ENCODE data around the gene TSPAN6.

The TSPAN6 gene

DNA sequence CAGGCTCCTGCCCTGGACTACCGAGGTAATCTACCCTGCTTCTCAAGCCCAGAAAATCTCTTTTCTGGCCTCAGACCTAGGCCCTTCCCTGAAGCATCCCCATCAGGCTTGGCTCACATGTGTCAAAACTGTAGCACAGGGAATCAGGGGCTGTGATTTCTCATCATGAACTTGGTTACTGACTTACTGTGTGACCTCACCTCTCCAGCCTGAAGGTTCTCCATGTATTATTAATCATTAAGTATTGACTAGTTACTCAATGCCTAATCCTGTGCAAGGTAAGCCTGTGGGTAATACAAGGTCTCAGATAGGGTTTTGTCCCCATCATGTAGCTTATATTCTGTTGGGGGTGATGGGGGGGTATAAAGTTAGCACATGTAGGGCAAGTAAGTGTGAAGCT, 14.2 kb upstream of the TSPAN6 start:
- Histone ChIP-seq H3K36me3 (no peaks in the 10 kb centered on the region), H3K9me3 (ENCODE audit: severe bottlenecking) (no peaks in the 10 kb centered on the region), H3K4me3 (ENCODE audit: low read depth, low read length) (no peak overlapping the region), H3K27ac (no peak overlapping the region), H3K27me3 (ENCODE audit: insufficient read depth, low read depth, severe bottlenecking) (no peaks in the 10 kb centered on the region)
- TF ChIP-seq, protein P1, sequence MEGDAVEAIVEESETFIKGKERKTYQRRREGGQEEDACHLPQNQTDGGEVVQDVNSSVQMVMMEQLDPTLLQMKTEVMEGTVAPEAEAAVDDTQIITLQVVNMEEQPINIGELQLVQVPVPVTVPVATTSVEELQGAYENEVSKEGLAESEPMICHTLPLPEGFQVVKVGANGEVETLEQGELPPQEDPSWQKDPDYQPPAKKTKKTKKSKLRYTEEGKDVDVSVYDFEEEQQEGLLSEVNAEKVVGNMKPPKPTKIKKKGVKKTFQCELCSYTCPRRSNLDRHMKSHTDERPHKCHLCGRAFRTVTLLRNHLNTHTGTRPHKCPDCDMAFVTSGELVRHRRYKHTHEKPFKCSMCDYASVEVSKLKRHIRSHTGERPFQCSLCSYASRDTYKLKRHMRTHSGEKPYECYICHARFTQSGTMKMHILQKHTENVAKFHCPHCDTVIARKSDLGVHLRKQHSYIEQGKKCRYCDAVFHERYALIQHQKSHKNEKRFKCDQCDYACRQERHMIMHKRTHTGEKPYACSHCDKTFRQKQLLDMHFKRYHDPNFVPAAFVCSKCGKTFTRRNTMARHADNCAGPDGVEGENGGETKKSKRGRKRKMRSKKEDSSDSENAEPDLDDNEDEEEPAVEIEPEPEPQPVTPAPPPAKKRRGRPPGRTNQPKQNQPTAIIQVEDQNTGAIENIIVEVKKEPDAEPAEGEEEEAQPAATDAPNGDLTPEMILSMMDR (IDR thresholded peaks at IDR 0.05; ENCODE audit: low read depth, low read length), result no peak
- DNase-seq, result no peak

DNA sequence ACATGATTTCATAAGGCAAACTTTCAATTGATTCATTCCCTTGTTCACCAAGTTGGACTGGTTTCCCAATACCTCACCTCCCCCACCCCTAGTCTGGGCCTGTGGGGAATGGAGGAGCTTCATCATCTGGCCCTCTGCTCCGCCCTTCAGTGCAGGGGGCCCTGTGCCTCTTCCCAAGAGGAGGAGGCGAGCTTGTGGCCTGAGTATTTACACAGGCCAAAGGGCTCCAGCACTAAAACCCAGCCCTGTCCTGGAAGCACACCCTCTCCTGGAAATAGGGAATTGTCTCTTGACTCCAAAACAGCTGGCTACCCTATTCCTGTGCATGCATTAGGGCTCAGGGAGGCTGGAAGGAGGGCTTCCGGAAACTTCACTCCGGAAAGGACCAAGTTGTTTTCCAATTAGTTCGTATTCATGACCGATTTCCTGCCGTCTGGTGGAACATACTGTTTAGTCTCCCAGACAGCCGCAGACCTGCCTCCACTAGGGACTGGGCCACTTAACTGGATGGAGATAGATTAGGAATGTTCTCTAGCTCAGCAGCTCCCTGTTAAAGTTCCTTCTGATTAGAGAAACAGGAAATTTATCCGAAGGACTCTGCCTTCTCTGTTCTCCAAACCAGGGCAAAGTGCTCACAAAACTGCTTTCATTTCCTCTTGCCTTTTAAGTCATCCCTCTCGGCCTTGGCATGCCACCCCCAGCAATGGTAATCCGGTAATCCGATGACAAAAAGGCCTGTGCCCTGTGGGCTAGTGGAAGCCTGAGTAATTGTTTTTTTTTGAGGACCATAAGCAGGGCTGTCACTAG, 13.1 kb upstream of the TSPAN6 start:
- peak; percentile 58 for DNase-seq
- TF ChIP-seq, protein P1 (IDR thresholded peaks at IDR 0.05; ENCODE audit: low read depth, low read length), result no peak
- Histone ChIP-seq H3K4me3 (ENCODE audit: low read depth, low read length) (no peak overlapping the region), H3K27me3 (ENCODE audit: insufficient read depth, low read depth, severe bottlenecking) (no peaks in the 10 kb centered on the region), H3K9me3 (ENCODE audit: severe bottlenecking) (no peaks in the 10 kb centered on the region), H3K36me3 (no peaks in the 10 kb centered on the region), H3K27ac (0 out of 2 replicates have a peak overlapping the region, but pooled peaks have one; percentile 20)

DNA sequence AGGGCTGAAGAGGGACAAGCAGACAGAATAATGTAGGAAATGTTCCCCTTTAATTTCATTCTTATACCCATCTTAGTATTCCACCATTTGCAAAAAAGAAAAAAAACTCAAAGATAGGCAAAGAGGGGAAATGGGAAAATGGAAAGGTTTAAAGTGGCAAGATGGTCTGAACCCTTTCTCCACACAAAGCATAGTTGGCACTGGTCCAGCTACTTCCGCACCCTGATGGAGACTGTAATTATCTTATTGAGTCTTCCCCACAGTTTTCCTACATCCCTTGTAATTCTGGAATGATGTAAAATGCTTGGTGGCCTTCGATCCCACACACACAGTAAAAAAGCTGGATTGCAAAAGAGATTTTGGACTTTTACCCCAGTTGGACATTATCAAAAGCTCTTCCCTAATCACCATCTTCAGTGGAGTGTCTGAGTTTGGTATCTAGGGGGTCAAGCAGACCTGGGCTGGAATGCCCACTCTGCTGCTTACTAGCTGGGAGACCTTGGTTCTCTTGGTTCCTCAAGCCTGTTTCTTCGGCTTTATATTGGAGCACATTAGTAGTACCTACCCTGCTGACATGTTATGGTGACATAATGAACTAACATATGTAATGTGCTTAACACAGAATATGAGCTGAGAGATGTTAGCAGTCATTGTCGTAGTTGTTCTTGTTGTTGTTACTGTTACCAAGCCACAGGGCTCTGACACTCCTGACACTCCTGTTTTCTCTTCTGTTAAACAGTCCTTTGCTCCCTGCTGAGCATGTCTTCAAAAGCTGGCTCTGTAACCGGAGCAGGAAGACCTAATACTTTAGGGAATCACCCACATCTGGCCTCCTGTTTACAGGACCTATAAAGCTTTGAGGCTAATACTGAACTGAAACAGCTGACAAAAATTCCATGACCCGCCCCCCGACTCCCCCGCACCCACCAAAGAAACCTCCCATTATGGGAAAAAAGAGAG, 12.1 kb upstream of the TSPAN6 start:
- Histone ChIP-seq H3K9me3 (ENCODE audit: severe bottlenecking) (no peaks in the 10 kb centered on the region), H3K36me3 (no peaks in the 10 kb centered on the region), H3K27ac (no peak overlapping the region), H3K27me3 (ENCODE audit: insufficient read depth, low read depth, severe bottlenecking) (no peaks in the 10 kb centered on the region), H3K4me3 (ENCODE audit: low read depth, low read length) (no peak overlapping the region)
- TF ChIP-seq, protein P1 (IDR thresholded peaks at IDR 0.05; ENCODE audit: low read depth, low read length), result no peak
- DNase-seq, result no peak

DNA sequence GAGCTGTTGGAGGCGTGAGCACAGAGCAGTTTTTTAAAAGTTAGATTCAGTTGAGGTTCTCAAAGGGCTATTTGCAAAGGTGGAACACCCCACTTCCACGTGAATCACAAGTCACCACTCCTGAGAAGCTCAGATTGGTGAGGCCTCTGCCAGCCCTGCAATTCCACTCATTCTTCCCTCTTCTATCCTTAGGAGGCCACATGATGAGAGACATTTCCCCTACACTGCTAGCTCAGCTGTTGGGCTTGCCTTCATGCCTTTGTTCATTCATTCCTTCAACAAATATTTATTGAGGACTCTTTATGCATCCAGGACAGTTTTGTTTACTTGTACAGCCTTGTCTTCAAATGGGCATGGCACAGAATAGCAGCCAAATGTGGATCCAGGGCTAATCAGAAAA, 11.1 kb upstream of the TSPAN6 start:
- H3K9me3 ChIP-seq (ENCODE audit: severe bottlenecking), result no peaks in the 10 kb centered on the region
- no peak overlapping the region for H3K27ac ChIP-seq
- no peak overlapping the region for H3K4me3 ChIP-seq (ENCODE audit: low read depth, low read length)
- DNase-seq, result no peak
- TF ChIP-seq, protein P1 (IDR thresholded peaks at IDR 0.05; ENCODE audit: low read depth, low read length), result no peak
- no peaks in the 10 kb centered on the region for H3K36me3 ChIP-seq
- H3K27me3 ChIP-seq (ENCODE audit: insufficient read depth, low read depth, severe bottlenecking), result no peaks in the 10 kb centered on the region

DNA sequence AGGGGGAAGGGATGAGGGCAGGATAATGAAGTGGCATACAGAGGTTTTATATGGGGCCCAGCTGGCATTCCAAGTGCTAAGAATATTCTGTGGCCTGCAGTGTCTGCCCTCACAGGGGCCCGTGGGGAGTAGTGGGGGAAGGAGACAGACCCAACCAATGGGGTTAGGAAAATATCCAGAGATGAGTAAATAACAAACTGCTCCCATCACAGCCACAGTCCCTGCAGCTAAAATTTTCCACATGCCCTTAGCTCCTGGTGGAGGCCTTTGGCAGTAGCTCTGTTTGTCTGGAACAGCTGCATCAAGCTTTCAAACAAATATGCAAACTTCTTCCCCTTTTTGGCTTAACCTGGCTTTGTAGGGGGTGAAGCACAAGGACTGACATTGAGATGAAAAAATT, 10.5 kb upstream of the TSPAN6 start:
- DNase-seq, result no peak
- no peak overlapping the region for H3K27ac ChIP-seq
- TF ChIP-seq, protein P1 (IDR thresholded peaks at IDR 0.05; ENCODE audit: low read depth, low read length), result no peak
- no peaks in the 10 kb centered on the region for H3K36me3 ChIP-seq
- no peak overlapping the region for H3K4me3 ChIP-seq (ENCODE audit: low read depth, low read length)
- H3K9me3 ChIP-seq (ENCODE audit: severe bottlenecking), result no peaks in the 10 kb centered on the region
- H3K27me3 ChIP-seq (ENCODE audit: insufficient read depth, low read depth, severe bottlenecking), result no peaks in the 10 kb centered on the region

All from WERI-Rb-1 (cell line).